Measurements from ENCODE around the gene KCNE4.

KCNE4 gene

GRCh38 chr2:223088866-223089265 is 36.9 kb downstream of the KCNE4 start:
- DNase-seq, result no peak

- DNase-seq, result no peak
Observed at GRCh38 chr2:223090039-223090438, 38.0 kb downstream of the KCNE4 start.

GRCh38 chr2:223090540-223091235 is 38.7 kb downstream of the KCNE4 start:
- no peak for DNase-seq

GRCh38 chr2:223092667-223093066 is 40.7 kb downstream of the KCNE4 start:
- DNase-seq, result no peak

- no peak for DNase-seq
Observed at GRCh38 chr2:223093436-223094241, 41.6 kb downstream of the KCNE4 start.

- DNase-seq, result no peak
Observed at GRCh38 chr2:223095207-223095606, 43.2 kb downstream of the KCNE4 start.

GRCh38 chr2:223096235-223096970 is 44.4 kb downstream of the KCNE4 start:
- no peak for DNase-seq

- DNase-seq, result no peak
Observed at GRCh38 chr2:223097888-223098383, 45.9 kb downstream of the KCNE4 start.

- no peak for DNase-seq
Observed at GRCh38 chr2:223099561-223099960, 47.6 kb downstream of the KCNE4 start.

- no peak for DNase-seq
Observed at GRCh38 chr2:223100061-223100511, 48.1 kb downstream of the KCNE4 start.

- no peak for DNase-seq
Observed at GRCh38 chr2:223101340-223102039, 49.5 kb downstream of the KCNE4 start.

- no peak for DNase-seq
Observed at GRCh38 chr2:223102040-223102400, 50.0 kb downstream of the KCNE4 start.

GRCh38 chr2:223102450-223102849 is 50.5 kb downstream of the KCNE4 start:
- DNase-seq, result no peak

- DNase-seq, result no peak
Observed at GRCh38 chr2:223104336-223105132, 52.5 kb downstream of the KCNE4 start.

All from amniotic stem cell (primary cell).